Amygdala (tissue), 56 donors: Measurements from ENCODE around the gene TRMT61A.
A peak's percentile ranks its signal among the peaks of the same experiment; 100 is the strongest.

Experiments
- DNase-seq, 56 donors: peaks; one replicate each; lab custom pipeline; 2025; lab: John Stamatoyannopoulos, UW

TRMT61A gene

GRCh38 chr14:103528587-103529382 is at the start of gene TRMT61A:
Gene TRMT61A (plus strand): TSS chr14:103529196. CDS start chr14:103529979, 783 bp downstream.
- peak in 55 of 56 donors; percentile 43 to 92 (median 82) for DNase-seq

GRCh38 chr14:103480595-103480994 is 48.4 kb upstream of the TRMT61A start:
- no peak for DNase-seq

DNA sequence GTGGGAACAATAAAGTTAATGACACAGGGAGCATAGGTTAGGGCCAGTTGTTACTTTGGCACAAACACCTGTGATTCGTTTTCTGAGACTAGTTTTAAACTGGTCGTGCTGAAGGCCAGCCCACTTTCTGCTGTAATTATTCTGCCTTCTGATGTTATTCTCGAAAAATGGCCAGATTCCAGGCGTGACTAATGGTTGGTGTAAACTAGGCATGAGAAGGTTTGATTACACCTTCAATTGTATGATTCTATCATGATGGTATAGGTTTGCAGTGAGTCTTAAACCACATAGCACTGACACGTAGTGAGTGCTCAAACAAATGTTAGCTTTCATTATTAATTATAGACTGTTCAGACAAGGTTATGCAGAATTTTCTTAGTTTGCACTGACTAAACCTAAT is 45.4 kb upstream of the TRMT61A start:
- DNase-seq, result no peak

- DNase-seq, result no peak
Observed at GRCh38 chr14:103485504-103485903, 43.5 kb upstream of the TRMT61A start.

DNA sequence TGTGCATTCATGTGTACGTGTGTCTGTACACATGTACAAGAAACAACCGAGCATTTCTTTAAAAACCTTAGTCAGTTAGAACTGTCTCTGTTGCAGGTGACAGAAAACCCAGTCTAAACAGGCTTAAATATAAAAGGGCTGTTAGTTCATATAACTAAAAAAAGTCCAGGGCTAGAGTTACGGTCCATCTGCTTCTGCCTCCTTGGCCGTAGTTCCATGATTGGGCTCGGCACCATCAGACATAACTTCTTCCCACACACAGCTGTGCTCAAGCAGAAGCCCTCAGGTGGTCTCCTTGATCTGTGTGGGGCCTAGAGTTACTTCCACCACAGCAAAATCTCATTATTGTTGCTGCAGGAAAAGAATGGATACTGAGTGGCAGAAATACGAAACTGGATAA is 40.9 kb upstream of the TRMT61A start:
- no peak for DNase-seq

GRCh38 chr14:103488960-103489359 is 40.0 kb upstream of the TRMT61A start:
- DNase-seq, result no peak

DNA sequence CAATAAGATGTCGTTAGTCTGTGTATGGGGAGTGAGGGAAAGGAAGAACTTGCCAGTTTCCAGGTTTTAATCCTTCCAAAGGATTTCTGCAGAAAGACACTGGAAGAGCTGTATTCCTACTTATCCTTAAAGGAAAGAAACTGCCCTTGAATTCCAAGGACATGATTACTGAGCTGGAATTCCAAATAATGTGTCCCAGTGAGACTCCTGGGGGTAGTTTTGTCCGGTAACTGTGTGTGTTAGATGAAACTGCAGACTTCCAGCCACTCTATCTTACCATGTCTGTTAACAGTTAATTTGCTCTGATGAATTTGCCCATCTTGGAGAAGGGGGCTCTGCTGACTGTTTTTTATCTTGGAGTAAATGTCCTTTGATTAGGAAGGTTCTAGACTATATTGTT is 39.4 kb upstream of the TRMT61A start:
- DNase-seq, result no peak

DNA sequence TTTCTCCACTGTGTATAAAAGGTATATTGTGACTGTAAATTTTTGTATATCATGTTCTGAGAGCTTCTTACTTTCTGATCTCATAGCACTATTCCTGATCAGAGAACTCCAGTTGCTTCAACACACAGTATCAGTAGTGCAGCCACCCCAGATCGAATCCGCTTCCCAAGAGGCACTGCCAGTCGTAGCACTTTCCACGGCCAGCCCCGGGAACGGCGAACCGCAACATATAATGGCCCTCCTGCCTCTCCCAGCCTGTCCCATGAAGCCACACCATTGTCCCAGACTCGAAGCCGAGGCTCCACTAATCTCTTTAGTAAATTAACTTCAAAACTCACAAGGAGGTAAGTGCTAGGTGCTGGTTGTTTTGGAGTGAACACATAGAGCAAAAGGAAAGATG is 37.3 kb upstream of the TRMT61A start:
- no peak for DNase-seq

DNA sequence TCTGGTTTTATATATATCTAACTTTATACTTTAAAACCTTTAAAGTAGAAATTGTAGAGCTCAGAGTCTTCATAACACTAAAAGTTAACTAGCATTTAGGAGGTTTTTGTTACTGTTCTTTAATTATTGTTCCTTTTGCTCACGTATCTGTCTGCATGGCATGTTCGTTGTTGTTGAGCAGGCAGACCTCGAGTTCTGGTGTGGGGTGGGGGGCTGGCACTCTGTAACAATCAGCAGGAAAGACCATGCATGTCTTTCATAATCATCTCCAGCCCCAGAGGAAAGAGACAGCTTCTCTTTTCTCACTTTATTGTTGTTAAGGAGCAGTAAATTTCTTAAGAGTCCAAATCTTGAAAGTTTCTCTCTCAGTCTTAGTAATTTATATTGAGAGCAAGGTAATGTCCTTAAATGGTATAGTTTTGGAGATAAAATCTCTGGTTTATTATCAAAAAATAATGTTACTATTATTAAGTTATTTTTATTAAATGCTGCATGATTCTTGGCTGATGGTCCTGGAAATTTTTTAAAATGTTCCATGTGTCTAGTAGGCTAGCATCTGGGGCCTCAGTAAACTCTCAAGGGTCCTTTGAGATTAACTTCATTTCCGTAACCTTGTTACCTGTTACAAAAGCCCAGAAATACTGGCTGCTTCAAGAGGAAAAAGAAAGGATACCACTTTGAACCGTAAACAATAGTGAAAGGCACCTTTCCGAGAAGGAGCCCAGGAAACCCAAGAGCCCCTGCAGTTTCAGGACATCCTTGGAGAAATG is 36.7 kb upstream of the TRMT61A start:
- no peak for DNase-seq

GRCh38 chr14:103495854-103496253 is 33.1 kb upstream of the TRMT61A start:
- no peak for DNase-seq

- DNase-seq, result no peak
Observed at GRCh38 chr14:103496776-103497175, 32.2 kb upstream of the TRMT61A start.

- DNase-seq, result no peak
Observed at GRCh38 chr14:103499709-103500108, 29.3 kb upstream of the TRMT61A start.

DNA sequence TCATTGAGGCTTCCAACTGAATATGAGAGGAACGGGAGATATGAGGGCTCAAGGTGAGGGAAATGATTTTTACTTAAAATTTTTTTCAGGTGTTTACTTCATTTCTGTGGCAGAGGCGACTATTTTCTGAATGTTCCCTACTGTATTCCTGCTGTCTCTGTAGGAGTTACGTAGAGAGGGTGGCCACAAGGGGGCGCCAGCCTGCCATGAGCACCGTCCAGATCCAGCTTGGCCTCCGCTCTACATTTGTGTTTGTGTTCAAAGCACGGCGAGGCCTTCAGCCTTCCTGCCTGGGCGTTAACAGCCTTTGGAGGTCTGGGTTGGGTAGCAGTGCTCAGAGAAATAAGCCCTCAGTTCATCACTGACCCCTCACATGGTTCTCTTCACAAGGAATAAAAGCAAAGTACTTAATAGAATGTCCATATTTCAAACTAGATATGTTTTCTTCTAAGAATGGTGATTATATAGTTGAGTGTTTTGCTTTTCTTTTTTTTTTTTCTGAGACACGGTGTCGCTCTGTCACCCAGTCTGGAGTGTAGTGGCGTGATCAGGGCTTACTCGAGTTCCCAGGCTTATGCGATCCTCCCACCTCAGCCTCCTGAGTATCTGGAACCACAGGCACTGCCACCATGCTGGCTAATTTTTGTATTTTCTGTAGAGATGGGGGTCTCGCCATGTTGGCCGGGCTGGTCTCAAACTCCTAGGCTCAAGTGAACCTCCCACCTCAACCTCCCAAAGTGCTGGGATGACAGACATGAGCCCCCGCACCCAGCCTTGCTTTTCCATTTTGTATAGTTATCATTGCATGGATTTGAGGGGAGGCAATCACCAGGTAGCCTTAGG is 28.6 kb upstream of the TRMT61A start:
- DNase-seq, result peak in 55 of 56 donors; percentile 22 to 99 (median 79)

DNA sequence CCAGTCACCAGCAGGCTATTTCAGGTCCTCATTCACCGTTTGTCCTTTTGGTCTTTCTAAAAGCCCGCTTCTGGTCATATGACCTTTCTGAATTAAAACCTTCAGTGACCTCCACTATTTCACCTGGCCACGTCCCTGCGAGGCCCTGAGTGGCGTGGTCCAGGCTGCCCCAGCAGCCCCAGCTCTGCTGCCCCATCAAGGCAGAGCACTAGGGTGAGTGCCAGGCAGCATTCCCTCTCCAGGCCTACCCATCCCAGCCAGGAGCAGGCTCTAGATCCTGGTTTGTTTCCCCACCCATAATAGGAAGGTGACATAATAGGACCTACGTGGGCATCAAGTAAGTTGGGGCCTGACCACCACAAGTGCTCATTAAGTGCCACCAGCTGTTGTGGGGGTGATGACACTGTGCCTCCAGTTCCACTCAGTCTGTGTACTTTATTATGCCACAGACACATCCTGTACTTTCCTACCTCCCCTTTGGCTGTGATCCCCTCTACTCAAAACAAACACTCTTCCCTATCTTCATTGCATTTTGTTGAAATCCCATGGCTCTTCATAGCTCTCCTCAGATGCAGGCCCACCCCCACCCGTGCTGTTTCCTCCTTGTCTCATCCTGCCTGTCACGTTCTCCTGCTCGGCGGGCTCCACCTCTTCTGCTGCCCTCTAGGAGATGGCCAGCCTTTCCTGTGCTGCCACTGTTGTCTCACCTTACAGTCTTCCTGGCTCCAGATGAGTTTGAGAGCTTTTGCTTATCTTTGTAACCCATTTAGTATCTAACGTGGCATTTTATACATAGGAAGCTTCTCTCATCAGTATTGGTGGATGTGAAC is 27.7 kb upstream of the TRMT61A start:
- DNase-seq, result no peak

DNA sequence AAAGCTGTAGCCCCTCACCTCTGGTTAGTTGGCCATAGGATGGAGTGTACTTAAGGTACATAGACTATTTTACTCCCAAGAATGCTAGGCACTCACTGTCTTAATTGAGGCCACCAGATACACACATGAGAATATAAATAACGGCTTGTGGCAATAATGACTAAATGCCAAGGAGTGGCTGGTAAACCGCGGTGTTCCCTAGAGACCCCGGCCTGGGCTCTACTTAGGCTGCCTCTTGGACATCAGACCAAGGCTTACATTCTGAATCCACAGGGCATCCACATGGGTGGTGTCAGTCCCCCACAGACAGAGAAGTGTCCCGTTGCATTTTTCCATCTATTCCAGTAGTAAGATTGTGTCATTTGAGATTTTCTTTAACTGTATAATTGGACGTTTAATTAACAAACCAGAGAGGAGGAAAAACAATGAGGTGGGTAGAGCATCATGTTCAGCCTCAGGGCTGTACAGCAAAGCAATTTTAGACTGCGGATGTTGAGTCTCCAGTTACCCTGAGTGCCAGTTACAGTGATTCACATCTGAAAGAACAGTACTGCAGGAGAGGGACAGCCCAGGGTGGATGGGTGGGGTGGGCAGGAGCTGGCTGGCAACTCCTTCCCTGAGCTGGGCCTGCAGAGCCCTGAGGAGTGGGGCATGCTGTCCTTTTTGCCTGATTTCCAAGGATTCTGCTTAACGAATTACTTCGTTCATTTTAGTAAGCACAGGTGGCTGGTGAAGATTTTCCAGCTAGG is 26.9 kb upstream of the TRMT61A start:
- DNase-seq, result no peak

GRCh38 chr14:103502877-103503276 is 26.1 kb upstream of the TRMT61A start:
- no peak for DNase-seq

- no peak for DNase-seq
Observed at GRCh38 chr14:103503296-103503695, 25.7 kb upstream of the TRMT61A start.

- no peak for DNase-seq
Observed at GRCh38 chr14:103504991-103505565, 23.9 kb upstream of the TRMT61A start.

- DNase-seq, result no peak
Observed at GRCh38 chr14:103507751-103508150, 21.2 kb upstream of the TRMT61A start.
